Measurements from ENCODE around the gene KIRREL2.

DNA sequence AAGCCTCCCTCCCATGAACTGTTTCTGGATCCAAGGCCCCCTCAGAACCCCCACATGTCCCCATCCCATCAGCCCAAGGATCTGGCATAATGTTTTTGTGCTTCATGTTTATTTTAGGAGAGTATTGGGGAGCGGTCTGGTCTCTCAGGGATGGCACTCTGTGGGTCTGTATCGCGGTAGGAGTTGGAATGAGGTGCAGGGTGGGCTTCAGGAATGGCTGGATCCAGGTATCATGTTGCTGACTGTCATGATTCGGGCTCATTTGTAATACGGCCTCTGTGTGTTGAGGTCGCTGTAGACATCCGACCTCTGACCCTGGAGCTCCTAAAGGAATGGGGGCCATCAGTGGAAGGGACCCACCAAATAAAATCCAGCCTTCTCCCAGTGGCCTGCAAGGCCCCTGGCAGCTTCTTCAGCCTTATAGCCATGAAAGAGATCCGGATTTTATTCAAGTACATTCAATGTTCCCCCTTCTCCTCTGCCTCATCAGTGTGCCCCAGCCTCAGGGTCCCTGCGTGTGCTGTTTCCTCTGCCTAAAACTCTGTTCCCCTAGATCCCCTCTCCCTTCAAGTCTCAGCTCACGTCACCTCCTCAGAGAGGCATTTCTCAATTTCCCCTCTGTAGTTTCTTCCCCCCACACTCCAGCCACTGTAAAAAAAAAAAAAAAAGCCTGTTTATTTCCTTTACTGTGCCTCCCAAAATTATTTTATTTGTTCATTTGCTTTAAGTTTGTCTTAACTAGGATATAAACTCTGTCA, 47.8 kb downstream of the KIRREL2 start:
- TF ChIP-seq MAX (IDR thresholded peaks at IDR 0.05) (no peak), POLR2A (IDR thresholded peaks at IDR 0.05; ENCODE audit: control extremely low read depth in 1 of 2, low read depth in 2 of 2, low read length in 2 of 2) (no peak), TAF1 (IDR thresholded peaks at IDR 0.05; ENCODE audit: low read depth, low read length) (no peak), EZH2 (IDR thresholded peaks at IDR 0.05; ENCODE audit: low read depth, low read length, severe bottlenecking) (no peak), JUND (IDR thresholded peaks at IDR 0.05; ENCODE audit: low read length) (no peak)
- TF ChIP-seq, protein P1, sequence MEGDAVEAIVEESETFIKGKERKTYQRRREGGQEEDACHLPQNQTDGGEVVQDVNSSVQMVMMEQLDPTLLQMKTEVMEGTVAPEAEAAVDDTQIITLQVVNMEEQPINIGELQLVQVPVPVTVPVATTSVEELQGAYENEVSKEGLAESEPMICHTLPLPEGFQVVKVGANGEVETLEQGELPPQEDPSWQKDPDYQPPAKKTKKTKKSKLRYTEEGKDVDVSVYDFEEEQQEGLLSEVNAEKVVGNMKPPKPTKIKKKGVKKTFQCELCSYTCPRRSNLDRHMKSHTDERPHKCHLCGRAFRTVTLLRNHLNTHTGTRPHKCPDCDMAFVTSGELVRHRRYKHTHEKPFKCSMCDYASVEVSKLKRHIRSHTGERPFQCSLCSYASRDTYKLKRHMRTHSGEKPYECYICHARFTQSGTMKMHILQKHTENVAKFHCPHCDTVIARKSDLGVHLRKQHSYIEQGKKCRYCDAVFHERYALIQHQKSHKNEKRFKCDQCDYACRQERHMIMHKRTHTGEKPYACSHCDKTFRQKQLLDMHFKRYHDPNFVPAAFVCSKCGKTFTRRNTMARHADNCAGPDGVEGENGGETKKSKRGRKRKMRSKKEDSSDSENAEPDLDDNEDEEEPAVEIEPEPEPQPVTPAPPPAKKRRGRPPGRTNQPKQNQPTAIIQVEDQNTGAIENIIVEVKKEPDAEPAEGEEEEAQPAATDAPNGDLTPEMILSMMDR (IDR thresholded peaks at IDR 0.05; ENCODE audit: control extremely low read depth in 1 of 3, insufficient read depth in 1 of 3, low read depth in 1 of 3, low read length in 3 of 3), result no peak

Data from H1 (cell line).